Adrenal gland (tissue), 19 donors: Measurements from ENCODE around the gene EIF4G3. TPM values are rescaled to one million over a fixed set of nuclear protein-coding genes. Genes with fewer than 3 reads are reported as not detected.

ENCODE experiments used
- DNase-seq, 7 donors: peaks; one replicate each; pipeline ENCODE4 v3.0.0-alpha.2; 2019 to 2020
- H3K27ac ChIP-seq, 5 donors: fragments of 200-600 bp; sonication (generic) in 4 of 5; 1 replicate in 3 of 5; 2 replicates in 2 of 5; pipeline versions ENCODE4 v1.5.1 to v1.8.0; 2016 to 2020; ENCODE audit warnings: mild to moderate bottlenecking in 1 of 5
- H3K27me3 ChIP-seq: fragments of 200-600 bp; 2 replicates; pipeline ENCODE4 v1.8.0; 2021
- H3K36me3 ChIP-seq, 2 donors: fragments of 200-600 bp; replicated peaks in 1 of 2; 1 replicate in 1 of 2; 2 replicates in 1 of 2; pipeline versions ENCODE4 v1.5.1 to v1.8.0; 2018 to 2022
- H3K4me1 ChIP-seq, 2 donors: fragments of 200-600 bp; replicated peaks in 1 of 2; 1 replicate in 1 of 2; 2 replicates in 1 of 2; pipeline versions ENCODE4 v1.5.1 to v1.8.0; 2018 to 2021
- H3K4me3 ChIP-seq, 4 donors: fragments of 200-600 bp; sonication (generic) in 3 of 4; one replicate each; pipeline ENCODE4 v1.5.1; 2016 to 2018
- H3K9me3 ChIP-seq, 3 donors: fragments of 200-600 bp; sonication (generic) in 1 of 3; replicated peaks in 1 of 3; 1 replicate in 2 of 3; 2 replicates in 1 of 3; pipeline versions ENCODE4 v1.5.1 to v1.8.0; 2016 to 2021
- POLR2A ChIP-seq, 2 donors: fragments of 450-650 bp; IDR thresholded peaks; one replicate each; pipeline ENCODE4 v1.6.1; 2017; ENCODE audit warnings: antibody characterized with exemption in 2 of 2, mild to moderate bottlenecking in 2 of 2, moderate library complexity in 1 of 2
- WGBS, 4 donors: extraction: QIAGEN DNeasy Blood & Tissue Kit in 2 of 4; methylation state at CpG; one replicate each; pipeline versions ENCODE4 v1.1.5 to v1.1.7; 2013 to 2017; 5-methylcytosine and 5-hydroxymethylcytosine counted together
- intact Hi-C, 2 donors: fragments of 100-400 bp; cut with DNase I; formaldehyde crosslinking; loops; one replicate each; pipeline versions ENCODE4 v1.14.1 to v1.15.0; 2022 to 2023
- long read RNA-seq, 10 donors: library from polyadenylated mRNA in 3 of 10; unstranded in 2 of 10; stranded (forward) in 1 of 10; transcript quantifications; one replicate each; pipeline ENCODE4 v2.0.0 and lab custom pipeline, GENCODE V29; 2021 to 2026
- polyA plus RNA-seq, 3 donors: library from polyadenylated mRNA; stranded (reverse); fragments of 200-250 nt in 2 of 3; fragments of 350-450 nt in 1 of 3; fragmentation: Illumina TruSeq in 1 of 3; extraction: RNeasy Lipid Tissue Mini Kit (QIAGEN cat#74804) in 1 of 3; gene quantifications; one replicate each; pipeline ENCODE4 v1.2.3, GENCODE V29; 2013 to 2014
- total RNA-seq, 9 donors: library from RNA; depleted of rRNA in 4 of 9; stranded (reverse); fragments of >200 nt in 4 of 9; fragments of 120-200 nt in 1 of 9; fragmentation: NEBNext Ultra II Directional in 1 of 9; extraction: Animal tissue kit (Norgen Biotek cat#: 25700) in 1 of 9; gene quantifications; one replicate each; pipeline versions ENCODE4 v1.1.0 to v1.2.4, GENCODE V29; 2013 to 2023
- TF ChIP-seq, protein P1 (sequence below), 6 experiments: fragments of 450-650 bp in 4 of 6; fragments of 200-600 bp in 2 of 6; sonication (generic) in 1 of 6; IDR thresholded peaks; 1 replicate in 5 of 6; 2 replicates in 1 of 6; pipeline versions ENCODE4 v1.5.1 to v1.8.0; 2016 to 2021; ENCODE audit warnings: antibody characterized with exemption in 6 of 6, mild to moderate bottlenecking in 2 of 6, moderate library complexity in 1 of 6
- donor health status: healthy with polysubstance abuse.
- donor health status: Bipolar disorder and iron deficiency.
- donor health status: DM: yes; HTN: yes; CAD: no.
- donor health status: DM: no; HTN: no; CAD: no.
- donor health status: DM: no; HTN: no; CAD: no.
- donor health status: DM: yes; HTN: yes; CAD: no.

Gene EIF4G3
- total RNA-seq (10 to 100 TPM; 38.9 to 57.4 (median 51.9) TPM), polyA plus RNA-seq (10 to 100 TPM; 30.7 to 58.7 (median 43.6) TPM)
- long read RNA-seq, donor 1, partial matches to known transcripts, result 6 of 8 reads
- long read RNA-seq, donor 1, other reads (novel, unspliced or antisense), result 0 of 8 reads
- long read RNA-seq, donor 2, result 0 reads
- long read RNA-seq, donor 3, partial matches to known transcripts, result 0 of 2 reads
- long read RNA-seq, donor 3, other reads (novel, unspliced or antisense), result 0 of 2 reads
- long read RNA-seq, donor 4, partial matches to known transcripts, result 2 of 7 reads
- long read RNA-seq, donor 4, other reads (novel, unspliced or antisense), result 5 of 7 reads
- long read RNA-seq, donor 5, partial matches to known transcripts, result 9 of 16 reads
- long read RNA-seq, donor 5, other reads (novel, unspliced or antisense), result 7 of 16 reads
- long read RNA-seq, donor 6, partial matches to known transcripts, result 4 of 10 reads
- long read RNA-seq, donor 6, other reads (novel, unspliced or antisense), result 6 of 10 reads
- long read RNA-seq, donor 7, result 0 reads
- long read RNA-seq, donor 8, partial matches to known transcripts, result 14 of 14 reads
- long read RNA-seq, donor 8, other reads (novel, unspliced or antisense), result 0 of 14 reads
- long read RNA-seq, donor 9, partial matches to known transcripts, result 5 of 7 reads
- long read RNA-seq, donor 9, other reads (novel, unspliced or antisense), result 0 of 7 reads
- long read RNA-seq, donor 10, partial matches to known transcripts, result 8 of 8 reads
- long read RNA-seq, donor 10, other reads (novel, unspliced or antisense), result 0 of 8 reads

- intact Hi-C loops, result no loop called here
- Histone ChIP-seq H3K27me3 (no peaks in the 10 kb centered on the region), H3K4me3 (peak within 1 kb of the TSS; percentile 60 to 93 (median 86)), H3K9me3 (no peaks in the 10 kb centered on the region), H3K36me3 (no peaks in the 10 kb centered on the region), H3K4me1 (peaks cover 0 to 31% of the 10 kb centered on the region in 2 donors), H3K27ac (peak within 1 kb of the TSS; percentile 74 to 96 (median 91))
- WGBS, 4 donors, result 1 to 3% (median 2%) methylated on average over 30 to 89 of the region's 90 CpGs
- TF ChIP-seq, protein P1, sequence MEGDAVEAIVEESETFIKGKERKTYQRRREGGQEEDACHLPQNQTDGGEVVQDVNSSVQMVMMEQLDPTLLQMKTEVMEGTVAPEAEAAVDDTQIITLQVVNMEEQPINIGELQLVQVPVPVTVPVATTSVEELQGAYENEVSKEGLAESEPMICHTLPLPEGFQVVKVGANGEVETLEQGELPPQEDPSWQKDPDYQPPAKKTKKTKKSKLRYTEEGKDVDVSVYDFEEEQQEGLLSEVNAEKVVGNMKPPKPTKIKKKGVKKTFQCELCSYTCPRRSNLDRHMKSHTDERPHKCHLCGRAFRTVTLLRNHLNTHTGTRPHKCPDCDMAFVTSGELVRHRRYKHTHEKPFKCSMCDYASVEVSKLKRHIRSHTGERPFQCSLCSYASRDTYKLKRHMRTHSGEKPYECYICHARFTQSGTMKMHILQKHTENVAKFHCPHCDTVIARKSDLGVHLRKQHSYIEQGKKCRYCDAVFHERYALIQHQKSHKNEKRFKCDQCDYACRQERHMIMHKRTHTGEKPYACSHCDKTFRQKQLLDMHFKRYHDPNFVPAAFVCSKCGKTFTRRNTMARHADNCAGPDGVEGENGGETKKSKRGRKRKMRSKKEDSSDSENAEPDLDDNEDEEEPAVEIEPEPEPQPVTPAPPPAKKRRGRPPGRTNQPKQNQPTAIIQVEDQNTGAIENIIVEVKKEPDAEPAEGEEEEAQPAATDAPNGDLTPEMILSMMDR (IDR thresholded peaks at IDR 0.05), result no peak
- TF ChIP-seq POLR2A (IDR thresholded peaks at IDR 0.05), result peak; percentile 43 to 53
- DNase-seq, result peak; percentile 98 to 100 (median 99)
These were observed at the start of gene EIF4G3 for GRCh38 chr1:21176586-21177555. TSS of gene EIF4G3 (minus strand) at chr1:21176897. CDS start at chr1:21002742, 174,155 bp downstream.

- WGBS, 4 donors, result 90 to 96% (median 93%) methylated on average over 21 to 33 of the region's 33 CpGs
- Histone ChIP-seq H3K9me3 (no peaks in the 10 kb centered on the region), H3K27me3 (no peaks in the 10 kb centered on the region), H3K4me3 (no peak overlapping the region), H3K4me1 (no peaks in the 10 kb centered on the region), H3K36me3 (peaks cover 0 to 89% of the 10 kb centered on the region in 2 donors), H3K27ac (no peak overlapping the region)
- TF ChIP-seq, protein P1 (IDR thresholded peaks at IDR 0.05), result no peak
- no peak for TF ChIP-seq POLR2A (IDR thresholded peaks at IDR 0.05)
- intact Hi-C loops, result loop anchor here in 1 of 2 donors (10.0 kb wide), 1 partner anchor 430 kb away; no protein-coding TSS in a partner anchor
- DNase-seq, result no peak
These were observed 48.4 kb upstream of the EIF4G3 start for GRCh38 chr1:21225065-21225464.

DNA sequence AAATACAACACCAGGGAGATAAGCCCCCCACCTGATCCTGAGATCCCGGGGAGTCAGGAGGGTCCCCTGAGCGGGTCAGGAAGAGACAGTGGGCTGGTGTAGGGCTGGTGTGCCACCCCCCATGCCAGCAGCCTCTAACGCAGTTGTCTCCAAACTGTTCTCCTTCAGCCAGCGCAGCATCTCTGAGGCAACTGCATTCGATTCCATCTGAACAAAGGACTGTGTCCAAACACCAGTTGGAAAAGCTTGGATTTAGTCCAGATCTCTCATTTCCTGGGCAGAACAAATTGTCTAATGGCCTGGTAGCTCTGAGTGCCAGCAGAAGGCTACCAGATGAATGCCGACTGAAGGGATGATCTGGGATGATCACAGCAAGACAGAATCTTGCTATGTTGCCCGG, 44.1 kb upstream of the EIF4G3 start:
- H3K27ac ChIP-seq, result no peak overlapping the region
- no peak overlapping the region for H3K4me3 ChIP-seq
- H3K36me3 ChIP-seq, result peaks cover 0 to 83% of the 10 kb centered on the region in 2 donors
- no peaks in the 10 kb centered on the region for H3K9me3 ChIP-seq
- intact Hi-C loops, result loop anchor here in 1 of 2 donors (10.0 kb wide), 1 partner anchor 434 kb away; no protein-coding TSS in a partner anchor
- H3K4me1 ChIP-seq, result no peaks in the 10 kb centered on the region
- 72 to 83% (median 74%) methylated on average over 2 to 7 of the region's 7 CpGs for WGBS, 4 donors
- no peaks in the 10 kb centered on the region for H3K27me3 ChIP-seq
- DNase-seq, result peak in 1 of 7 donors; percentile 65
- TF ChIP-seq, protein P1 (IDR thresholded peaks at IDR 0.05), result no peak
- TF ChIP-seq POLR2A (IDR thresholded peaks at IDR 0.05), result no peak
